ENCODE measurements around the gene GHITM.

- TF ChIP-seq POLR2A (IDR thresholded peaks at IDR 0.05; ENCODE audit: low read depth, low read length) (no peak), POLR2AphosphoS5 (IDR thresholded peaks at IDR 0.05; ENCODE audit: low read depth, low read length) (no peak), TAF1 (IDR thresholded peaks at IDR 0.05; ENCODE audit: low read depth, low read length) (no peak), SPI1 (IDR thresholded peaks at IDR 0.05; ENCODE audit: low read depth, low read length) (no peak), POU2F2 (IDR thresholded peaks at IDR 0.05; ENCODE audit: low read depth, low read length) (no peak), PAX5 (IDR thresholded peaks at IDR 0.05; ENCODE audit: insufficient read depth, low read length, severe bottlenecking) (no peak)
Measured at GRCh38 chr10:84176836-84177474, 37.6 kb downstream of the GHITM start.

Measured in GM12891 (cell line).